ENCODE data around the gene TADA1.

GRCh38 chr1:166811691-166812090 lies 64.4 kb downstream of the TADA1 start:
- TF ChIP-seq CTCF (IDR thresholded peaks at IDR 0.05; ENCODE audit: insufficient read depth, low read depth, low read length): no peak
- no peak for TF ChIP-seq EZH2 (IDR thresholded peaks at IDR 0.05; ENCODE audit: insufficient read depth, low read length)
